Liver (tissue), 9 donors: ENCODE results near the gene GOLGA5. TPM values are rescaled to one million over a fixed set of nuclear protein-coding genes. Genes with fewer than 3 reads are reported as not detected.

Experiments
- DNase-seq: peaks from one replicate; pipeline ENCODE4 v3.0.0-alpha.2; 2017; ENCODE audit warnings: low spot score
- H3K27ac ChIP-seq, 2 donors: one replicate each; pipeline ENCODE4 v1.7.0; 2013; ENCODE audit warnings: inconsistent platforms in 2 of 2, low read length in 2 of 2, control low read depth in 1 of 2, low read depth in 1 of 2, mild to moderate bottlenecking in 1 of 2
- H3K27me3 ChIP-seq, 4 donors: one replicate each; pipeline versions ENCODE4 v1.6.1 to v1.7.0; 2013; ENCODE audit warnings: low read length in 3 of 4, inconsistent platforms in 1 of 4, mild to moderate bottlenecking in 1 of 4, moderate library complexity in 1 of 4; ENCODE audit not compliant: control insufficient read depth in 4 of 4, insufficient read depth in 4 of 4
- H3K36me3 ChIP-seq, 4 donors: one replicate each; pipeline versions ENCODE4 v1.6.1 to v1.7.0; 2013; ENCODE audit warnings: low read length in 3 of 4, mild to moderate bottlenecking in 3 of 4, low read depth in 1 of 4, moderate library complexity in 1 of 4; ENCODE audit not compliant: control insufficient read depth in 4 of 4, insufficient read depth in 3 of 4
- H3K4me1 ChIP-seq, 4 donors: one replicate each; pipeline versions ENCODE4 v1.6.1 to v1.7.0; 2013; ENCODE audit warnings: low read length in 3 of 4, mild to moderate bottlenecking in 3 of 4, moderate library complexity in 1 of 4; ENCODE audit not compliant: control insufficient read depth in 4 of 4, insufficient read depth in 4 of 4
- H3K4me3 ChIP-seq, 3 donors: one replicate each; pipeline versions ENCODE4 v1.6.1 to v1.7.0; 2013; ENCODE audit warnings: low read length in 3 of 3, control low read depth in 1 of 3, low read depth in 1 of 3, mild to moderate bottlenecking in 1 of 3
- H3K9ac ChIP-seq, 2 donors: one replicate each; pipeline ENCODE4 v1.7.0; 2013; ENCODE audit warnings: low read length in 2 of 2, mild to moderate bottlenecking in 2 of 2, moderate library complexity in 2 of 2, control low read depth in 1 of 2, low read depth in 1 of 2
- H3K9me3 ChIP-seq, 4 donors: one replicate each; pipeline versions ENCODE4 v1.6.1 to v1.7.0; 2013; ENCODE audit warnings: low read length in 3 of 4; ENCODE audit not compliant: control insufficient read depth in 4 of 4
- ATF3 ChIP-seq: IDR thresholded peaks from 2 replicates; pipeline ENCODE4 v1.6.1; 2016; ENCODE audit warnings: antibody characterized with exemption
- CTCF ChIP-seq: fragments of 150-350 bp; IDR thresholded peaks from 2 replicates; pipeline ENCODE4 v1.5.1; 2017; ENCODE audit warnings: improper control_type of control experiment, low read depth, low read length; ENCODE audit not compliant: missing input control
- EGR1 ChIP-seq, 2 donors: IDR thresholded peaks; 2 replicates each; pipeline ENCODE4 v1.6.1; 2016 to 2018; ENCODE audit warnings: antibody characterized with exemption in 2 of 2, low read depth in 2 of 2
- FOXA1 ChIP-seq: IDR thresholded peaks from 2 replicates; pipeline ENCODE4 v1.6.1; 2016; ENCODE audit warnings: antibody characterized with exemption
- FOXA2 ChIP-seq: IDR thresholded peaks from 2 replicates; pipeline ENCODE4 v1.6.1; 2016; ENCODE audit warnings: antibody characterized with exemption
- GABPA ChIP-seq, 2 donors: IDR thresholded peaks in 1 of 2; conservative IDR thresholded peaks in 1 of 2; 2 replicates each; pipeline ENCODE4 v1.6.1; 2016; ENCODE audit warnings: antibody characterized with exemption in 2 of 2, mild to moderate bottlenecking in 1 of 2, moderate library complexity in 1 of 2
- HNF4A ChIP-seq, 2 donors: conservative IDR thresholded peaks; 2 replicates each; pipeline ENCODE4 v1.6.1; 2016; ENCODE audit warnings: antibody characterized with exemption in 2 of 2, mild to moderate bottlenecking in 2 of 2
- HNF4G ChIP-seq: IDR thresholded peaks from 2 replicates; pipeline ENCODE4 v1.6.1; 2016; ENCODE audit warnings: antibody characterized with exemption
- JUND ChIP-seq, 2 donors: IDR thresholded peaks; 2 replicates each; pipeline ENCODE4 v1.6.1; 2016; ENCODE audit warnings: antibody characterized with exemption in 2 of 2
- MAX ChIP-seq: IDR thresholded peaks from 2 replicates; pipeline ENCODE4 v1.6.1; 2016; ENCODE audit warnings: antibody characterized with exemption
- NR2F2 ChIP-seq: IDR thresholded peaks from 2 replicates; pipeline ENCODE4 v1.6.1; 2016; ENCODE audit warnings: antibody characterized with exemption
- RAD21 ChIP-seq, 2 donors: IDR thresholded peaks; 2 replicates each; pipeline ENCODE4 v1.6.1; 2016; ENCODE audit warnings: antibody characterized with exemption in 2 of 2, mild to moderate bottlenecking in 2 of 2
- REST ChIP-seq: IDR thresholded peaks from 2 replicates; pipeline ENCODE4 v1.6.1; 2016; ENCODE audit warnings: antibody characterized with exemption, mild to moderate bottlenecking
- RXRA ChIP-seq, 2 donors: IDR thresholded peaks; 2 replicates each; pipeline ENCODE4 v1.6.1; 2017 to 2018; ENCODE audit warnings: antibody characterized with exemption in 2 of 2, mild to moderate bottlenecking in 1 of 2
- SP1 ChIP-seq: IDR thresholded peaks from 2 replicates; pipeline ENCODE4 v1.6.1; 2018; ENCODE audit warnings: antibody characterized with exemption, mild to moderate bottlenecking
- TAF1 ChIP-seq: conservative IDR thresholded peaks from 2 replicates; pipeline ENCODE4 v1.6.1; 2016; ENCODE audit warnings: antibody characterized with exemption, mild to moderate bottlenecking
- YY1 ChIP-seq: IDR thresholded peaks from 2 replicates; pipeline ENCODE4 v1.6.1; 2016; ENCODE audit warnings: antibody characterized with exemption, mild to moderate bottlenecking
- ZBTB33 ChIP-seq: IDR thresholded peaks from 2 replicates; pipeline ENCODE4 v1.6.1; 2016; ENCODE audit warnings: antibody characterized with exemption
- WGBS: extraction: QIAGEN DNeasy Blood & Tissue Kit; methylation state at CpG from one replicate; pipeline ENCODE4 v1.1.7; 2013; 5-methylcytosine and 5-hydroxymethylcytosine counted together
- polyA plus RNA-seq, 2 donors: library from polyadenylated mRNA; stranded (reverse) in 1 of 2; unstranded in 1 of 2; fragments of 200-250 nt in 1 of 2; fragments of >200 nt in 1 of 2; fragmentation: Nextera tagmentation in 1 of 2; extraction: Ambion mirVana in 1 of 2; gene quantifications; one replicate each; pipeline versions ENCODE4 v1.2.1 to v1.2.3, GENCODE V29; 2013 to 2015
- total RNA-seq, 2 donors: library from RNA; depleted of rRNA; stranded (reverse); fragments of >200 nt; gene quantifications; one replicate each; pipeline ENCODE4 v1.2.3, GENCODE V29; 2014
- donor health status: healthy.
- donor health status: healthy.
- donor health status: healthy.
- donor health status: healthy.
- donor health status: healthy.

GOLGA5 gene
- total and polyA plus RNA-seq, 4 donors = 19.2 to 39.9 (median 28.2) TPM

- Histone ChIP-seq H3K27ac (peak overlapping the region; percentile 48 to 76), H3K4me3 (no peak overlapping the region), H3K27me3 (no peaks in the 10 kb centered on the region), H3K9ac (no peak overlapping the region), H3K4me1 (peaks cover 13 to 54% (median 51%) of the 10 kb centered on the region in 4 donors), H3K9me3 (no peaks in the 10 kb centered on the region), H3K36me3 (peaks cover 0 to 8% (median 5%) of the 10 kb centered on the region in 4 donors)
- no peak for DNase-seq
- TF ChIP-seq TAF1 (no peak), CTCF (no peak), FOXA1 (no peak), HNF4G (no peak)
- 68% methylated on average over 10 of the region's 10 CpGs for WGBS
Measured at GRCh38 chr14:92798811-92799210, 4.7 kb downstream of the GOLGA5 start.

GRCh38 chr14:92800012-92800411, 5.9 kb downstream of the GOLGA5 start:
- Histone ChIP-seq H3K9ac (no peak overlapping the region), H3K36me3 (peaks cover 0 to 8% (median 5%) of the 10 kb centered on the region in 4 donors), H3K27ac (no peak overlapping the region), H3K4me1 (peaks cover 13 to 53% (median 51%) of the 10 kb centered on the region in 4 donors), H3K4me3 (no peak overlapping the region), H3K27me3 (no peaks in the 10 kb centered on the region), H3K9me3 (no peaks in the 10 kb centered on the region)
- no peak for TF ChIP-seq YY1
- WGBS = 94% methylated on average over 1 of the region's 1 CpG
- DNase-seq = no peak

GRCh38 chr14:92800525-92800924, 6.4 kb downstream of the GOLGA5 start:
- TF ChIP-seq FOXA2 = no peak
- TF ChIP-seq ATF3 = no peak
- TF ChIP-seq JUND (IDR thresholded peaks at IDR 0.05) = no peak
- TF ChIP-seq GABPA (IDR thresholded peaks at IDR 0.05 in 1 of 2, conservative IDR thresholded peaks at IDR 0.05 in 1 of 2) = no peak
- no peak for TF ChIP-seq ZBTB33
- no peak for TF ChIP-seq MAX
- TF ChIP-seq EGR1 (IDR thresholded peaks at IDR 0.05; ENCODE audit: low read depth in 2 of 2) = no peak
- TF ChIP-seq REST = no peak
- no peak for TF ChIP-seq HNF4A (conservative IDR thresholded peaks at IDR 0.05)
- TF ChIP-seq NR2F2 = no peak
- no peak for TF ChIP-seq FOXA1
- no peak for TF ChIP-seq TAF1
- no peak for TF ChIP-seq HNF4G
- TF ChIP-seq SP1 = no peak
- TF ChIP-seq CTCF = no peak
- no peak for TF ChIP-seq RXRA (IDR thresholded peaks at IDR 0.05)
- no peak for TF ChIP-seq RAD21 (IDR thresholded peaks at IDR 0.05)
- TF ChIP-seq YY1 = no peak
- Histone ChIP-seq H3K4me1 (peaks cover 13 to 48% (median 46%) of the 10 kb centered on the region in 4 donors), H3K9ac (no peak overlapping the region), H3K9me3 (no peaks in the 10 kb centered on the region), H3K27ac (no peak overlapping the region), H3K36me3 (peaks cover 0 to 8% (median 5%) of the 10 kb centered on the region in 4 donors), H3K27me3 (no peaks in the 10 kb centered on the region), H3K4me3 (no peak overlapping the region)
- WGBS = 40% methylated on average over 3 of the region's 3 CpGs
- DNase-seq = no peak
